Heart left ventricle (tissue), 16 donors: ENCODE measurements around the gene RPL26. TPM values are rescaled to one million over a fixed set of nuclear protein-coding genes. Genes with fewer than 3 reads are reported as not detected.
"Not testable (repeated sequence)": the region's sequence is repeated elsewhere in the genome, so short reads cannot be mapped to it uniquely, and the experiment has no call there.

Source experiments
- ATAC-seq, 4 donors: fragments of 200-7000 bp; cut with Tn5 transposase; one replicate each; pipeline ENCODE4 v1.9.1; 2020 to 2022; ENCODE audit warnings: moderate library complexity in 4 of 4, mild to moderate bottlenecking in 3 of 4, moderate number of reproducible peaks in 1 of 4
- DNase-seq, 5 donors: peaks; one replicate each; pipeline ENCODE4 v3.0.0-alpha.2; 2020
- H3K27ac ChIP-seq, 12 donors: fragments of 200-600 bp; sonication (generic) in 4 of 12; one replicate each; pipeline versions ENCODE4 v1.5.0 to v1.8.0; 2016 to 2022; ENCODE audit warnings: mild to moderate bottlenecking in 2 of 12
- H3K27me3 ChIP-seq, 9 donors: fragments of 200-600 bp; sonication (generic) in 2 of 9; one replicate each; pipeline versions ENCODE4 v1.5.1 to v1.8.0; 2016 to 2022; ENCODE audit warnings: mild to moderate bottlenecking in 3 of 9
- H3K36me3 ChIP-seq, 9 donors: fragments of 200-600 bp; sonication (generic) in 2 of 9; one replicate each; pipeline versions ENCODE4 v1.5.0 to v1.8.0; 2018 to 2022; ENCODE audit warnings: mild to moderate bottlenecking in 2 of 9
- H3K4me1 ChIP-seq, 12 donors: fragments of 200-600 bp; sonication (generic) in 4 of 12; one replicate each; pipeline versions ENCODE4 v1.5.0 to v1.8.0; 2016 to 2022; ENCODE audit warnings: mild to moderate bottlenecking in 3 of 12
- H3K4me3 ChIP-seq, 12 donors: fragments of 200-600 bp; sonication (generic) in 4 of 12; one replicate each; pipeline versions ENCODE4 v1.5.0 to v1.8.0; 2017 to 2022; ENCODE audit warnings: mild to moderate bottlenecking in 9 of 12, moderate library complexity in 4 of 12
- H3K9me3 ChIP-seq, 12 donors: fragments of 200-600 bp; sonication (generic) in 4 of 12; one replicate each; pipeline versions ENCODE4 v1.5.0 to v1.8.0; 2016 to 2022; ENCODE audit warnings: mild to moderate bottlenecking in 1 of 12
- CTCF ChIP-seq, 12 donors: fragments of 200-600 bp; sonication (generic) in 4 of 12; IDR thresholded peaks; one replicate each; pipeline versions ENCODE4 v1.5.0 to v1.8.0; 2018 to 2022; ENCODE audit warnings: antibody characterized with exemption in 12 of 12, mild to moderate bottlenecking in 5 of 12
- POLR2A ChIP-seq, 2 donors: fragments of 450-650 bp; IDR thresholded peaks; one replicate each; pipeline ENCODE4 v1.6.1; 2017; ENCODE audit warnings: antibody characterized with exemption in 2 of 2, mild to moderate bottlenecking in 2 of 2, moderate library complexity in 2 of 2
- WGBS, 4 donors: extraction: QIAGEN DNeasy Blood & Tissue Kit in 2 of 4; methylation state at CpG; one replicate each; pipeline versions ENCODE4 v1.1.5 to v1.1.7; 2013 to 2018; 5-methylcytosine and 5-hydroxymethylcytosine counted together
- intact Hi-C, 10 donors: fragments of 100-400 bp; cut with DNase I; formaldehyde crosslinking; loops; one replicate each; pipeline versions ENCODE4 v1.11.1 to v1.14.2; 2022
- polyA plus RNA-seq, 2 donors: library from polyadenylated mRNA; stranded (reverse); fragments of 200-250 nt; gene quantifications; one replicate each; pipeline ENCODE4 v1.2.3, GENCODE V29; 2013
- total RNA-seq, 9 donors: library from RNA; depleted of rRNA in 2 of 9; stranded (reverse); fragments of >200 nt in 2 of 9; fragmentation: NEBNext Ultra II Directional in 3 of 9; extraction: Animal tissue kit (Norgen Biotek cat#: 25700) in 3 of 9; gene quantifications; one replicate each; pipeline versions ENCODE4 v1.1.0 to v1.2.4, GENCODE V29; 2016 to 2023
- donor health status: ischemic (EF 13 %, LVEDD 7.1; RV severe dilation, severe dysfunction).
- donor health status: healthy with polysubstance abuse.
- donor health status: DM: no; HTN: yes; CAD: no.
- donor health status: DM: no; HTN: no; CAD: no.
- donor health status: ischemic (EF 25% LVEDD 6.9; RV normal size, moderate dysfunction).
- donor health status: ischemic (EF 25% LVEDD 5.7; RV mildly dilated, moderate dysfunction).
- donor health status: healthy.
- donor health status: DM: yes; HTN: yes; CAD: no.
- donor health status: ischemic (EF 35%, LVEDD 5.7; RV mildly dilated, moderate dysfunction).
- donor health status: nonischemic (EF 11% LVEDD 7.7; RV severe dilation, severe dysfunction).
- donor health status: DM: yes; HTN: yes; CAD: no.
- donor health status: PGD.
- donor health status: ischemic (EF 29% LVEDD 5.4; RV normal size, mild dysfunction).
- donor health status: nonischemic (EF 23%, LVEDD 6.1; RV moderate dilation, normal function).

RPL26 gene
- total and polyA plus RNA-seq, 11 donors = 967 to 4,104 (median 1,265) TPM

DNA sequence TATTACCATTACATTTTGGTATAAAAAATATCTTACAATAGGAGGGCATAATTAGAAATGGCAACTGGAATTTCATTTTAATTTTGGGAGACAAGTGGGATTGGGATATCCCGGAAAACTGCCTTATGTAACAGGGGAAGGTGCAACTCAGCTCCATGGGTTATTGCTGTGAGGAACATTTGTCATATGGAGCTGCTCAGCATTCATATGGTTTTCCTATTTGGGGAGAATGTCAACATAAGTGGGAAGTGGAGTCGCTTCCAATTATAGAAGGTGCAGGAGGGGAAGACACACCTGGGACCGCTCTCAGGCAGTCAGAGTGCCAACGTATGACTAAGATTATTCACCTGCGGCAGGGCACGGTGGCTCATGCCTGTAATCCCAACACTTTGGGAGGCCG lies 32.7 kb downstream of the RPL26 start:
- Histone ChIP-seq H3K36me3 (no peaks in the 10 kb centered on the region), H3K9me3 (no peaks in the 10 kb centered on the region), H3K27ac (no peak overlapping the region), H3K4me1 (peaks cover 0 to 21% (median 0%) of the 10 kb centered on the region in 12 donors), H3K4me3 (no peak overlapping the region), H3K27me3 (peaks cover 0 to 17% (median 0%) of the 10 kb centered on the region in 9 donors)
- intact Hi-C loops = no loop called here
- TF ChIP-seq POLR2A (IDR thresholded peaks at IDR 0.05) (no peak), CTCF (IDR thresholded peaks at IDR 0.05) (no peak)
- peak in 1 of 4 donors; percentile 62 for ATAC-seq
- 47 to 72% (median 66%) methylated on average over 7 of the region's 7 CpGs for WGBS, 4 donors
- DNase-seq = no peak

DNA sequence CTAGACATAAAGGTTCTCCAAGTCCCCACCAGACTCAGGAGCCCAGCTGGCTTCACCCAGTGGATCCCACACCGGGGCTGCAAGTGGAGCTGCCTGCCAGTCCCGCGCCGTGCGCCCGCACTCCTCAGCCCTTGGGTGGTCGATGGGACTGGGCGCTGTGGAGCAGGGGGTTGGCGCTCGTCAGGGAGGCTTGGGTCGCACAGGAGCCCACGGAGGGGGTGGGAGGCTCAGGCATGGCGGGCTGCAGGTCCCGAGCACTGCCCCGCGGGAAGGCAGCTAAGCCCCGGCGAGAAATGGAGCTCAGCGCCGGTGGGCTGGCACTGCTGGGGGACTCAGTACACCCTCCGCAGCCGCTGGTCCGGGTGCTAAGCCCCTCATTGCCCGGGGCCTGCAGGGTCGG lies 36.0 kb downstream of the RPL26 start:
- H3K4me1 ChIP-seq, H3K36me3 ChIP-seq, H3K9me3 ChIP-seq, H3K27ac ChIP-seq, ATAC-seq, DNase-seq, intact Hi-C loops: not testable (repeated sequence)
- WGBS, 4 donors = 50 to 68% (median 56%) methylated on average over 5 to 25 of the region's 25 CpGs
- peaks cover 0 to 17% (median 0%) of the 10 kb centered on the region in 9 donors for H3K27me3 ChIP-seq
- H3K4me3 ChIP-seq = peak overlapping the region in 1 of 12 donors; percentile 21

DNA sequence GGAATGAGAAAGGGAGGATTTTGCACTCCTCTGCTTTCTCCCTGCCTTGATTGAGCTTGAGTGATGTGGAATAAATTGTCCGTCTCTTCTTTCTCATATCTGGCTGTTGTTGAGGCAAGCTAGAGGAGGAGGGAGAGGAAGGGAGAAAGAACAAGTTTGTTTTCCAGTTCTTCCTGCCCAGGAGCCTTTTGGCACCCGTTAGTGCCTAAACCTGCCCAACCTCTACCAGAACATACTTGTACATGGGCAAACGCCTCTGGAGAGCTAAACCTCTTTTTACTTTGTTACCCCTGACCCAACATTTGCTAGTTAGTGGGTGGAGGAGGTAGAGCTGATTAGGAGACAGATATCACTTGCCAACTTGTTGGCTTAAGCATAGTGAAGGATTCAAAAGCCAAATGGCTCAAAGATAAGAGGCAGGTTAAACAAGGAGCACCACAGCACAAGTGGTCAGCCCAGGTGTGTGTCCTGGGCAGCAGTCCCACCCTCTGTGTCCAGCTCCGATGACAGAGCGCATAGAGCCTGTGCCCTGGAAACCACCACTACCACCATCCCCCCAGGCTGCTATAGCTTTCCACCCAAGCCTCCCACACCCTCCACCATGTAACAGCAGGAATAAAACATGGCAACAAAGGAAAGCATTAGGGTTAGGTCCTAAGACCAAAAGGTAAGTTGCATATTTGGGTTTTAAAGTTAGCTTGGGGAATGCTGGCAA lies 36.9 kb downstream of the RPL26 start:
- no peak overlapping the region for H3K27ac ChIP-seq
- no peak for TF ChIP-seq CTCF (IDR thresholded peaks at IDR 0.05)
- TF ChIP-seq POLR2A (IDR thresholded peaks at IDR 0.05) = no peak
- no peaks in the 10 kb centered on the region for H3K9me3 ChIP-seq
- no peaks in the 10 kb centered on the region for H3K36me3 ChIP-seq
- no peaks in the 10 kb centered on the region for H3K4me1 ChIP-seq
- H3K4me3 ChIP-seq = no peak overlapping the region
- peaks cover 0 to 17% (median 0%) of the 10 kb centered on the region in 9 donors for H3K27me3 ChIP-seq
- DNase-seq = no peak
- no peak for ATAC-seq
- intact Hi-C loops = no loop called here
- 46 to 66% (median 58%) methylated on average over 5 of the region's 5 CpGs for WGBS, 4 donors

GRCh38 chr17:8345052-8345690 lies 37.8 kb downstream of the RPL26 start:
- Histone ChIP-seq H3K9me3 (no peaks in the 10 kb centered on the region), H3K27ac (no peak overlapping the region), H3K4me3 (no peak overlapping the region), H3K4me1 (no peaks in the 10 kb centered on the region), H3K36me3 (no peaks in the 10 kb centered on the region), H3K27me3 (peaks cover 0 to 17% (median 0%) of the 10 kb centered on the region in 9 donors)
- DNase-seq = no peak
- WGBS, 4 donors = 65 to 78% (median 68%) methylated on average over 6 of the region's 6 CpGs
- intact Hi-C loops = no loop called here
- TF ChIP-seq CTCF (IDR thresholded peaks at IDR 0.05) = no peak
- no peak for TF ChIP-seq POLR2A (IDR thresholded peaks at IDR 0.05)
- no peak for ATAC-seq
